ENCODE data around the gene FOXO6.

Gene FOXO6

DNA sequence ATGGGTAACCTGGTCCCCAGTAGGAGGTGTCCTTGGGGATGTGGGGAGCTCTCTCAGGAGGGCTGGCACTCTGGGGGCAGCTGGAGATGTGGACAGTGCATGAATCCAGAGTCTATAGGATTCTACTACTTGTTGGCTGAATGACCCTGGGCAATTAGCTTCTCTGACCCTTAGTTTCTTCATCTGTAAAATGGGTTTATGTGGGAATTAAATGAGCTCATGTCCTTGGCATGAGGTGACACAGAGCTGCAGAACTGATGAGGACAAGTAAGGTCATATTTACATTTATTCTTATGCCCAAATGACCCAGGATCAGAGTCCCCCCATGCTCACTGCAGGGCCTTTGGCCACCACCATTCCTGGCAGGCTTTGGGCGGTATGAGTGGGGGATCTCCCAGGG lies 29.3 kb downstream of the FOXO6 start:
- no peaks in the 10 kb centered on the region for H3K27me3 ChIP-seq (ENCODE audit: low read depth, low read length)
- H3K4me3 ChIP-seq (ENCODE audit: low read depth in 1 of 2, low read length in 2 of 2): no peak overlapping the region
- peaks cover 0 to 23% of the 10 kb centered on the region in 2 donors for H3K4me1 ChIP-seq (ENCODE audit: control insufficient read depth in 1 of 2, insufficient read depth in 2 of 2, low read length in 2 of 2)
- H3K27ac ChIP-seq (ENCODE audit: low read length): no peak overlapping the region
- H3K9me3 ChIP-seq (ENCODE audit: control insufficient read depth in 1 of 2, low read length in 2 of 2): no peaks in the 10 kb centered on the region
- H3K36me3 ChIP-seq (ENCODE audit: control insufficient read depth in 1 of 2, insufficient read depth in 2 of 2, low read length in 2 of 2): no peaks in the 10 kb centered on the region

GRCh38 chr1:41391834-41392527 lies 30.7 kb downstream of the FOXO6 start:
- Histone ChIP-seq H3K4me3 (ENCODE audit: low read depth in 1 of 2, low read length in 2 of 2) (no peak overlapping the region), H3K27me3 (ENCODE audit: low read depth, low read length) (no peaks in the 10 kb centered on the region), H3K9me3 (ENCODE audit: control insufficient read depth in 1 of 2, low read length in 2 of 2) (no peaks in the 10 kb centered on the region), H3K27ac (ENCODE audit: low read length) (no peak overlapping the region), H3K4me1 (ENCODE audit: control insufficient read depth in 1 of 2, insufficient read depth in 2 of 2, low read length in 2 of 2) (peaks cover 0 to 20% of the 10 kb centered on the region in 2 donors), H3K36me3 (ENCODE audit: control insufficient read depth in 1 of 2, insufficient read depth in 2 of 2, low read length in 2 of 2) (no peaks in the 10 kb centered on the region)

DNA sequence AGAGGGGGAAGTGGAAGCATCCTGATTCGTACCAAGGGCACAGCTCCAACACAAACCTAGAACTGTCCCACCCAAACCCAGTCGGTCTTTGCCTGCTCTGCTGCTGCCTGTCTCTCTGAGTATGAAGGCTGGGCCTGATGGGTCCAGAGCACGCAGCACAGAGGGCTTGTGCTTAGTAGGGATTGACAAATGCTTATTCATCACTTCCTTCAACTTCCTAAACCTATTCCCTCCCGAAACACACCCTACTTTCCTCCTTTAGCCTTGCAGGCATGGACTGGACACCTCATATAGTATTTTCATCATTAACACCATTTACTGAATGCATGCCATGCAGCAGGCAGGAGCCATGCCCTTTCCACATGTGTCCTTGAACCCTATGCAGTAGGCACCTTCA lies 31.3 kb downstream of the FOXO6 start:
- no peak overlapping the region for H3K4me3 ChIP-seq (ENCODE audit: low read depth in 1 of 2, low read length in 2 of 2)
- no peaks in the 10 kb centered on the region for H3K36me3 ChIP-seq (ENCODE audit: control insufficient read depth in 1 of 2, insufficient read depth in 2 of 2, low read length in 2 of 2)
- no peaks in the 10 kb centered on the region for H3K9me3 ChIP-seq (ENCODE audit: control insufficient read depth in 1 of 2, low read length in 2 of 2)
- no peak overlapping the region for H3K27ac ChIP-seq (ENCODE audit: low read length)
- no peaks in the 10 kb centered on the region for H3K27me3 ChIP-seq (ENCODE audit: low read depth, low read length)
- H3K4me1 ChIP-seq (ENCODE audit: control insufficient read depth in 1 of 2, insufficient read depth in 2 of 2, low read length in 2 of 2): peaks cover 0 to 15% of the 10 kb centered on the region in 2 donors

- no peak overlapping the region for H3K27ac ChIP-seq (ENCODE audit: low read length)
- H3K9me3 ChIP-seq (ENCODE audit: control insufficient read depth in 1 of 2, low read length in 2 of 2): no peaks in the 10 kb centered on the region
- H3K4me1 ChIP-seq (ENCODE audit: control insufficient read depth in 1 of 2, insufficient read depth in 2 of 2, low read length in 2 of 2): peaks cover 0 to 4% of the 10 kb centered on the region in 2 donors
- H3K36me3 ChIP-seq (ENCODE audit: control insufficient read depth in 1 of 2, insufficient read depth in 2 of 2, low read length in 2 of 2): no peaks in the 10 kb centered on the region
- no peak overlapping the region for H3K4me3 ChIP-seq (ENCODE audit: low read depth in 1 of 2, low read length in 2 of 2)
- H3K27me3 ChIP-seq (ENCODE audit: low read depth, low read length): no peaks in the 10 kb centered on the region
These were observed 32.6 kb downstream of the FOXO6 start for GRCh38 chr1:41393716-41394368.

GRCh38 chr1:41394369-41394744 lies 33.1 kb downstream of the FOXO6 start:
- Histone ChIP-seq H3K4me3 (ENCODE audit: low read depth in 1 of 2, low read length in 2 of 2) (no peak overlapping the region), H3K36me3 (ENCODE audit: control insufficient read depth in 1 of 2, insufficient read depth in 2 of 2, low read length in 2 of 2) (no peaks in the 10 kb centered on the region), H3K27me3 (ENCODE audit: low read depth, low read length) (no peaks in the 10 kb centered on the region), H3K27ac (ENCODE audit: low read length) (no peak overlapping the region), H3K9me3 (ENCODE audit: control insufficient read depth in 1 of 2, low read length in 2 of 2) (no peaks in the 10 kb centered on the region), H3K4me1 (ENCODE audit: control insufficient read depth in 1 of 2, insufficient read depth in 2 of 2, low read length in 2 of 2) (peaks cover 0 to 8% of the 10 kb centered on the region in 2 donors)

DNA sequence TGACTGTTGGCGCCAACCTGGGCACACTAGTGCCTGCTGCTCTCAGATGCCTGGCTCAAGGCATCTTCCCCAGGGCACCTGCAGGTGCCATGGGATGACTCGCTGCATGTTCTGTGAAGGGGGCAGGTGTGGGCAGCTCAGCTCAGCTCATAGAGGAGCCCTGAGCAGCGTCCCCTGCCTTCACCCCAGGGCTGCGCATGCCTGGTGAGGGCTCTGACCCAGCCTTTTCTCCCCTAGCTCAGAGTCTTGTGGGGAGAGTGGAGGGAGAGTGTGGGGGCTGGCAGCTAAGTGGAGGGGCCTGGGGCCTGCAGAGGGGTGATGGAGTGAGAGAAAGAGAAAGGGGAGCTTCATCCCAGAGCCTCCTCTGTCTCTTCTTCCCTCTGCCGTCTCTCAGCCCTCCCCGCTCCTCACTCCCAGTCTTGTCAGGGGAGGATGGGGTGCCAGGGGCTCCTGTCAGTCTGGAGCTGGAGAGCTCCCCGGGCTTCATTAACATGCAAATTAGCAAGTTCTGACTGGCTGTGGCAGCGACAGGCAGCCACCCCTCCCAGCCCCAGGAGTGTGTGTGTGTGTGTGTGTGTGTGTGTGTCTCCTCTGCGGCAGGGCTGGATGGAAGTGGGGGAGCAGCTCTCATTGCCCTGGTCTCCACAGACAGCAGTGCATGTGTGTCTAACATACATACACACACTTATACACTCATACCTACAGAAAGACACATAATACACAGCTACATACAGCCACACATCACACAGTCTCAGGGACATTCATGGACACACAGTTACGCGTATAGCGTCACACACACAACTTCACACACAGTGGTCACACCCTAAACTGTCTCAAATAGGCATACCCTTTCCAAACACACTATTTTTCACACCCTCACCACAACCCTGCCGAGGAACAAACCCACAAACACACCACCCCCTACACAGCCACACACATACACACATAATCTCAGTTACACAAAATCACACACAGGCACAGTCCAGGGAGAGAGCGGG lies 34.0 kb downstream of the FOXO6 start:
- Histone ChIP-seq H3K9me3 (ENCODE audit: control insufficient read depth in 1 of 2, low read length in 2 of 2) (no peaks in the 10 kb centered on the region), H3K27me3 (ENCODE audit: low read depth, low read length) (no peaks in the 10 kb centered on the region), H3K36me3 (ENCODE audit: control insufficient read depth in 1 of 2, insufficient read depth in 2 of 2, low read length in 2 of 2) (no peaks in the 10 kb centered on the region), H3K27ac (ENCODE audit: low read length) (no peak overlapping the region), H3K4me3 (ENCODE audit: low read depth in 1 of 2, low read length in 2 of 2) (no peak overlapping the region), H3K4me1 (ENCODE audit: control insufficient read depth in 1 of 2, insufficient read depth in 2 of 2, low read length in 2 of 2) (peaks cover 0 to 9% of the 10 kb centered on the region in 2 donors)

DNA sequence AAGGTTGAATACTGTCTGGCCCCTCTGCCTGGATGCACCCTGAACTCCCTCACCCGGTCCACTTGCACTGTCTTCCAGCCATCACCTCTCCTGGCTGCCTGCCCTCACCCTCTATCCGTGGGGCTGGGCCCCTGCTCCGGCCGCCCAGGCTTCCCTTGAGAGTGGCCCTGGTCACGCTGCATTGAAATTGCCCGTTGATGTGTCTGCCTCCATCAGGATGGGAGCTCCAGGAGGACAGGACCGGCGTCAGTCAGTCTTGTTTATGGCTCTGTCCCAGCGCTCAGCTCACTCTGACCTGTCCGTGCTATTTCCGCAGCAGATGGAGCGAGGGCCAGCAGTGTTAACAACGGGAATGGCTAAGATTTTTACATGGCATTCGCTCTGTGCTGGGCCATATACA lies 34.9 kb downstream of the FOXO6 start:
- H3K36me3 ChIP-seq (ENCODE audit: control insufficient read depth in 1 of 2, insufficient read depth in 2 of 2, low read length in 2 of 2): no peaks in the 10 kb centered on the region
- H3K27me3 ChIP-seq (ENCODE audit: low read depth, low read length): no peaks in the 10 kb centered on the region
- no peak overlapping the region for H3K27ac ChIP-seq (ENCODE audit: low read length)
- H3K4me3 ChIP-seq (ENCODE audit: low read depth in 1 of 2, low read length in 2 of 2): no peak overlapping the region
- H3K9me3 ChIP-seq (ENCODE audit: control insufficient read depth in 1 of 2, low read length in 2 of 2): no peaks in the 10 kb centered on the region
- peaks cover 0 to 9% of the 10 kb centered on the region in 2 donors for H3K4me1 ChIP-seq (ENCODE audit: control insufficient read depth in 1 of 2, insufficient read depth in 2 of 2, low read length in 2 of 2)

GRCh38 chr1:41397020-41397419 lies 35.8 kb downstream of the FOXO6 start:
- Histone ChIP-seq H3K27me3 (ENCODE audit: low read depth, low read length) (no peaks in the 10 kb centered on the region), H3K27ac (ENCODE audit: low read length) (no peak overlapping the region), H3K4me1 (ENCODE audit: control insufficient read depth in 1 of 2, insufficient read depth in 2 of 2, low read length in 2 of 2) (peaks cover 0 to 9% of the 10 kb centered on the region in 2 donors), H3K36me3 (ENCODE audit: control insufficient read depth in 1 of 2, insufficient read depth in 2 of 2, low read length in 2 of 2) (no peaks in the 10 kb centered on the region), H3K9me3 (ENCODE audit: control insufficient read depth in 1 of 2, low read length in 2 of 2) (no peaks in the 10 kb centered on the region), H3K4me3 (ENCODE audit: low read depth in 1 of 2, low read length in 2 of 2) (no peak overlapping the region)

DNA sequence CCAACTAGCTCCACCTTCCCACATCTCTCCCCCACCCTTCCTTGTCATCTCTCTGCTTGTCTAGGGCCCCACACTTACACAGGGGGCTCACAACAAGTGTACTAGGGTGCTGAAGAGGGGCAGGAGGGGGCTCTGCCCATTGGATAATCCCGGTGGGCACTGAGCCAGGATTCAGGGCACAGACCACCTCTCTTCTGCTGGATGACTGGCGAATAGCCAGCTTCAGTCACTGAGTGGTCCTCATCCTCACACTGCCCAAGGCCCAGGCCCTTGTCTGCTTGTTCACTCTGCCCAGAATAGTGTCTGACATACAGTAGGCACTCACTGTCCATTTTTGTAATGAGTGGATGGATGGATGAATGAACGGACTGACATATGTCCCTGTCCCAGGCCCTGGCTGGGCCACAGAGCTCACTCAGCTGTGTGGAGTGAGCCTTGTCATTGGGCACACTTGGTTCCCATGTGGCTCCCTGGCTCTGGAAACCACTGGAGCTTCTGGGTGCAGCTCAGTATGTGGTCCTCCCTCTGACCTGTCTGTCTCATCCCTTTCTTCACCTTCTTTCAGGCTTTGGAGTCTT lies 36.6 kb downstream of the FOXO6 start:
- Histone ChIP-seq H3K36me3 (ENCODE audit: control insufficient read depth in 1 of 2, insufficient read depth in 2 of 2, low read length in 2 of 2) (no peaks in the 10 kb centered on the region), H3K4me1 (ENCODE audit: control insufficient read depth in 1 of 2, insufficient read depth in 2 of 2, low read length in 2 of 2) (peaks cover 0 to 9% of the 10 kb centered on the region in 2 donors), H3K27ac (ENCODE audit: low read length) (no peak overlapping the region)

DNA sequence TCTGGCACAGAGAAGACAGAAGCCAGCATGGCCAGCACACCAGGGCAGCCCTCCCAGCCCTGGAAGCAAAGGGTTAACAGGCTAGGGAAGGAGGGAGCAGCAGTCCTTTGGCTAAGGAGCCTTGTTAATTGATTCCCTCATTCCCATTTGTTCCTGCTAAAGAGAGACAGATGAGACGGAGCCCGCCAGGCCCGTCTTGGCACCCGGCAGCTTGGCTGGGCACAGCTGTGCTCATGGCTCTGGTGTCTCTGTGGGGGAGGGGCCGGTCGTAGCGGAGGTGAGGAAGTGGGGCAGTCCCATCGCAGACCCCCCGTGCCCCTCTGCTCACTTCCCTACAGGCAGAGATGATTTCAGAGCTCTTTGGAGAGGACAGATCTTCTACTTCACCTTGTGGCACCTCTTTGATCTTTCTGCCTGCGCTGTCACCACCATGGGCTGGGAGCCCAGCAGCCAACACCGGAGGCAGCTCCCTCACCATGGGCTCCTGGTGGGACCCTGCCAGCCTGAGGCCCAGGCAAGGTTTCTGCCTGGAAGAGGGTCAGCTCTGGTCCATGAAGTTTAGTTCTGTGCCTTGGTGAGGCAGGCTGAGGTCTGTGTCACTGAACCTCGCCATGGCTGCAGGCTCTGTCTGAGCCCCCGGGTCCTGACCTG lies 38.0 kb downstream of the FOXO6 start:
- no peaks in the 10 kb centered on the region for H3K36me3 ChIP-seq (ENCODE audit: control insufficient read depth in 1 of 2, insufficient read depth in 2 of 2, low read length in 2 of 2)
- no peak overlapping the region for H3K4me3 ChIP-seq (ENCODE audit: low read depth in 1 of 2, low read length in 2 of 2)
- no peaks in the 10 kb centered on the region for H3K27me3 ChIP-seq (ENCODE audit: low read depth, low read length)
- H3K4me1 ChIP-seq (ENCODE audit: control insufficient read depth in 1 of 2, insufficient read depth in 2 of 2, low read length in 2 of 2): peaks cover 0 to 9% of the 10 kb centered on the region in 2 donors
- no peaks in the 10 kb centered on the region for H3K9me3 ChIP-seq (ENCODE audit: control insufficient read depth in 1 of 2, low read length in 2 of 2)
- no peak overlapping the region for H3K27ac ChIP-seq (ENCODE audit: low read length)

More for the DNA sequence above, 36.6 kb downstream of the FOXO6 start:
- no peaks in the 10 kb centered on the region for H3K27me3 ChIP-seq (ENCODE audit: low read depth, low read length)
- H3K9me3 ChIP-seq (ENCODE audit: control insufficient read depth in 1 of 2, low read length in 2 of 2): no peaks in the 10 kb centered on the region
- no peak overlapping the region for H3K4me3 ChIP-seq (ENCODE audit: low read depth in 1 of 2, low read length in 2 of 2)
